K562 (cell line): ENCODE results near the gene MSANTD1. TPM values are rescaled to one million over a fixed set of nuclear protein-coding genes. Genes with fewer than 3 reads are reported as not detected.

Experiments
- AFF1 ChIP-seq, 2 experiments: fragments of 450-650 bp; IDR thresholded peaks; 2 replicates each; pipeline ENCODE4 v1.6.1; 2018; ENCODE audit warnings: mild to moderate bottlenecking in 2 of 2, low read depth in 1 of 2; ENCODE audit not compliant: partially characterized antibody in 2 of 2
- BRCA1 ChIP-seq, 2 experiments: fragments of 450-650 bp in 1 of 2; sonication (generic) in 1 of 2; formaldehyde crosslinking in 1 of 2; IDR thresholded peaks; 2 replicates each; pipeline versions ENCODE4 v1.5.0 to v1.6.1; 2017 to 2020; ENCODE audit warnings: mild to moderate bottlenecking in 1 of 2, missing genetic modification reagents in 1 of 2
- CBFA2T2 ChIP-seq: fragments of 450-650 bp; conservative IDR thresholded peaks from 2 replicates; pipeline ENCODE4 v1.6.1; 2017; ENCODE audit warnings: mild to moderate bottlenecking
- DNMT1 ChIP-seq: fragments of 450-650 bp; IDR thresholded peaks from 2 replicates; pipeline ENCODE4 v1.6.1; 2016; ENCODE audit warnings: antibody characterized with exemption, mild to moderate bottlenecking
- EP300 ChIP-seq: IDR thresholded peaks from 2 replicates; pipeline ENCODE4 v1.6.1; 2012; ENCODE audit warnings: low read length, improper control_type of control experiment
- FUS ChIP-seq: fragments of 200-400 bp; formaldehyde crosslinking; optimal IDR thresholded peaks from 2 replicates; pipeline ENCODE3; 2017; ENCODE audit warnings: low read depth, low read length
- LEF1 ChIP-seq: fragments of 450-650 bp; IDR thresholded peaks from 2 replicates; pipeline ENCODE4 v1.6.1; 2016; ENCODE audit warnings: mild to moderate bottlenecking
- MAX ChIP-seq: sonication (generic); formaldehyde crosslinking; IDR thresholded peaks from 2 replicates; pipeline ENCODE4 v1.9.0; 2022; ENCODE audit warnings: mild to moderate bottlenecking, missing genetic modification reagents
- OTX1 ChIP-seq: fragments of 450-650 bp; formaldehyde crosslinking; IDR thresholded peaks from 2 replicates; pipeline ENCODE4 v1.4.0; 2022; ENCODE audit warnings: mild to moderate bottlenecking
- THRAP3 ChIP-seq: fragments of 450-650 bp; IDR thresholded peaks from 2 replicates; pipeline ENCODE4 v1.6.1; 2016; ENCODE audit warnings: mild to moderate bottlenecking, inconsistent platforms, borderline replicate concordance
- ZNF318 ChIP-seq, 2 experiments: fragments of 450-650 bp; IDR thresholded peaks; 2 replicates each; pipeline ENCODE4 v1.6.1; 2016; ENCODE audit warnings: mild to moderate bottlenecking in 2 of 2, borderline replicate concordance in 1 of 2, low read depth in 1 of 2, moderate library complexity in 1 of 2
- ZNF511 ChIP-seq: sonication (generic); formaldehyde crosslinking; IDR thresholded peaks from 2 replicates; pipeline ENCODE4 v1.8.0; 2022; ENCODE audit warnings: mild to moderate bottlenecking, missing genetic modification reagents
- ZNF695 ChIP-seq: fragments of 450-650 bp; formaldehyde crosslinking; IDR thresholded peaks from 2 replicates; pipeline ENCODE4 v1.4.0; 2020; ENCODE audit warnings: mild to moderate bottlenecking, moderate library complexity
- polyA plus RNA-seq, 8 experiments: library from polyadenylated mRNA; depleted of rRNA in 4 of 8; stranded (reverse) in 5 of 8; unstranded in 3 of 8; fragments of >200 nt; fragmentation: Nextera tagmentation in 2 of 8; fragmentation: Illumina TruSeq in 1 of 8; extraction: Ambion mirVana in 2 of 8; extraction: Trizol in 1 of 8; gene quantifications; 2 replicates each; pipeline versions ENCODE4 v1.2.1 to v1.2.3, GENCODE V29; 2011 to 2014; ENCODE audit warnings: inconsistent platforms in 1 of 8, missing spikeins in 1 of 8
- total RNA-seq, 7 experiments: library from RNA; depleted of rRNA in 6 of 7; stranded (reverse); fragments of >200 nt in 6 of 7; fragmentation: Illumina TruSeq in 2 of 7; extraction: Trizol in 2 of 7; gene quantifications; 2 replicates each; pipeline versions ENCODE4 v1.2.1 to v1.2.3, GENCODE V29; 2011 to 2021; ENCODE audit warnings: low replicate concordance in 1 of 7

MSANTD1 gene
- total and polyA plus RNA-seq, 9 of the 15 experiments (the other 6 are each of a cell fraction or from before 2014, with no cell fraction given): 0.04 to 0.09 (median 0.07) TPM; not detected in 6

GRCh38 chr4:3292571-3293400 lies 43.8 kb downstream of the MSANTD1 start, which contains the start of gene RGS12 (continued):
- TF ChIP-seq ZNF318 (IDR thresholded peaks at IDR 0.05; ENCODE audit: borderline replicate concordance in 1 of 2, low read depth in 1 of 2) (no peak), BRCA1 (IDR thresholded peaks at IDR 0.05) (no peak), BRCA1 (CRISPR knock-in tag; IDR thresholded peaks at IDR 0.05) (no peak), DNMT1 (no peak), EP300 (no peak), THRAP3 (no peak), ZNF695 (CRISPR knock-in tag) (no peak), CBFA2T2 (no peak), LEF1 (no peak), AFF1 (IDR thresholded peaks at IDR 0.05; ENCODE audit: low read depth in 1 of 2, partially characterized antibody in 2 of 2) (no peak), OTX1 (no peak), ZNF511 (peak; percentile 82; the same call in 1 of the 2 replicates), FUS (no peak), MAX (peak; percentile 60)
